G401.6 (cell line): ENCODE measurements around the gene DPYSL4.
"Not testable (repeated sequence)": the region's sequence is repeated elsewhere in the genome, so short reads cannot be mapped to it uniquely, and the experiment has no call there.

ENCODE experiments used
- FAIRE-seq: peaks from 2 replicates; lab custom pipeline; 2012; peaks lifted over from hg19 to GRCh38; lab: Jason Lieb, UNC

Gene DPYSL4

DNA sequence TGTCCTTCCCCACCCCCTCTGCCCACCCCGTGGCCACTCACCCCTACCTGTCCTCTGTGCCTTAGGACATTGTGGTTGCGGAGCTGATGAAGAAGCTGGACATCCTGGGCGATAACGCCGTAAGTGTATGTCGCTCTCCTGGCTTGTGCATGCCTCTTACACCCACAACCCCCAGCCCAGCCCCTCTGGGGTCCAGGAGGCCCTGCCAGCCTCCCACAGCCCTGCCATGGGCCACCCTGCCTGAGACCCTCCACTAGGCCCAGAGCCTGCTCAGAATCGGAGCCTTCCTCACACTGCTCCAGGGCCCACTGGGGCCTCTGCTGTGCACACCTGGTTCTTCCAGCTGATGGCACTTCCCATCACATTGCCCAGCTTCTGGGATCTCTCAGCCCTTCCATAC lies 36.8 kb upstream of the DPYSL4 start:
- FAIRE-seq, result no peak

DNA sequence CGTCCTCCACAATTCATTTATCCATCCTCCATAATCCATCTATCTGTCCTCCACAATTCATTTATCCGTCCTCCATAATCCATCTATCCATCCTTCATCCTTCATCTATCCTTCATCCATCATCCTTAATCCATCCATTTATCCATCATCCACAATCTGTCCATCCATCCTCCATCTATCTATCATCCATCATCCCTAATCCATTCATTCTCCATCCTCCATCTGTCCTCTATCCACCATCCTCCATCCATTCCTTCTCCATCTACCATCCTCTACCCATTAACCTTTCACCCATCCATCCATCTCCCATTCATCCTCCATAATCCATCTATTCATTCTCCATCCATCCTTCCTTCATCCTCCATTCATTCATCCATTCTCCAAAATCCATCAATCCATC lies 36.0 kb upstream of the DPYSL4 start:
- no peak for FAIRE-seq

- no peak for FAIRE-seq
Observed at GRCh38 chr10:132151286-132151950, 35.3 kb upstream of the DPYSL4 start.

DNA sequence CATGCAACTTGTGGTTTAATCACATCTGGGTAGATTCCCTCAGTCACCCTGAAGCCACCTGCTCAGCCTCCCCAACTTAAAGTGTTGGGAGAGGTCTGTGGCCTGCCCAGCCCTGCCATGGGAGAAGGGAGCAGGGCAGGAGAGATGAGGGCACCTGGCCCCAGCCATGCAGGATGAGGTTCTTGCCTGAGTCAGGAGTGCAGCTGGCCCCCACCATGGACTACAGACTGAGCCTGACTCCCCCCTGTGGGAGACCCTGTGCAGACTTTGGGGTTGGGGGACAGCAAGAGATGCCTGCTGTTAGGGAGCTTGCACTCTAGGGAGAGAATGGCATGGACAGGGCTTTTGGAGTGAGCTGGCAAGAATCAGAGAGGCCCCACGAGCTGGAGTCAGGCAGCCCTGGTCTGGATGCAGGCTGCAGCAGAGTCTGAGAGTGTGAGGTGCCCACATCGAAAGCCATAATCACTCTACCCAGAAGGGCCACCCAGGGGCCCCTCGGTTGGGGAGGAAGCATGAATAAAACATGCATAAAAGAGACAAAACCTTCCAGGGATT lies 34.7 kb upstream of the DPYSL4 start:
- FAIRE-seq, result no peak

DNA sequence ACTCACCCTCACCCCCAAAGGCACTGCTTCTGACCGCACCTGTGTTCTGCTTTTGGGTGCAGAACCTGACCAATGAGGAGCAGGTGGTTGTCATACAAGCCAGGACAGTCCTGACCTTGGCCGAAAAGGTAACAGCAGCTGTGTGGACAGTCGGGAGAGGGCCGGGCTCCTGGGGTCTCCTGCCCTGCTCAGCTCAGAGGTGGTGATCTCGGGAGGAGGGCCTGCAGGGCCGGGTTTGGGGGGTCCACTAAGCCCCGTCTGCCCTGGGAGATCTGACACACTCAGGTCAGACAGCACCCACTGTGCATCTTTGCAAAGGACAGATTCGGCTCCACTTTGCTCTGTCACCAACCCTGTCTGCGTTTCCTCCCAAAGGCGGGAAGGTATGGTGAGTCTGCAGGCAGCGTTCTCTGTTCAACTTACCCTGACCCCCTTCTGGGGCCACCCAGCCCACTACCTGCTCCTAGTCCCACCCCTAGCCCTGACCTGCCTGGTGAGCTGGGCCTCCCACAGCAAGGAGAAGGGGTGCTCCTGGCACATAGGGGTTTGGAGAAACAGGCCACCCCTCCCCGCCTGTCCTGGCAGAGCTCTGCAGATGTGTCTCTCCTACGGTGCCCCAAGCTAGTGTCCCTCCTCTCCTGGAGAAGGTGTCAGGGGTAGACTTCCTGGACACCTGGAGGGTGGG lies 33.7 kb upstream of the DPYSL4 start:
- FAIRE-seq, result no peak

DNA sequence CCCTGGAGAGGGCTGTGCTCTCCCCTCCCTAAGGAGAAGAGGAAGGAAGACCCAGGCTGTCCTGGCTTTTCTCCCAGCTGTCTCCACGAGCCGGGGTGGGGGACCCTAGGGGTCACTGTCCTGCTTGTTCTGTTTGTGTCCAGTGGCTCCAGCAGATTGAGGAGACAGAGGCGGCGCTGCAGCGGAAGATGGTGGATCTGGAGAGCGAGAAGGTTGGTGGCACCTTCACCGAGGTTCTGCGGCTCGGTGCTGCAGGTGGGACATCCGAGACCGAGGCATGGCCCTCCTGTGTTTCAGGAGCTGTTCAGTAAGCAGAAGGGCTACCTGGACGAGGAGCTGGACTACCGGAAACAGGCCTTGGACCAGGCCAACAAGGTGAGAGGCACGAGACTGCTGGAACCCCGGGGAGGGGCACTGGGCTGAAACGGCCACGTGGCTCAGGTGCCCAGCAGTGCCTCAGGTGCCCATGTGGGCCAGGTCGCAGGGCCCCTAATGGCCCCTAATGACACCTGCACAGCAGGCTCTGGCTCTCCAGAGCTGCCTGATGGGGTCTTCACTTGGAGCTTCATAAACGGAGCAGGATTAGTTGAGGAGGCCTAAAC lies 33.0 kb upstream of the DPYSL4 start:
- FAIRE-seq, result no peak

GRCh38 chr10:132154440-132154839 lies 32.3 kb upstream of the DPYSL4 start:
- FAIRE-seq, result no peak

- FAIRE-seq, result no peak
Observed at GRCh38 chr10:132154931-132155330, 31.8 kb upstream of the DPYSL4 start.

DNA sequence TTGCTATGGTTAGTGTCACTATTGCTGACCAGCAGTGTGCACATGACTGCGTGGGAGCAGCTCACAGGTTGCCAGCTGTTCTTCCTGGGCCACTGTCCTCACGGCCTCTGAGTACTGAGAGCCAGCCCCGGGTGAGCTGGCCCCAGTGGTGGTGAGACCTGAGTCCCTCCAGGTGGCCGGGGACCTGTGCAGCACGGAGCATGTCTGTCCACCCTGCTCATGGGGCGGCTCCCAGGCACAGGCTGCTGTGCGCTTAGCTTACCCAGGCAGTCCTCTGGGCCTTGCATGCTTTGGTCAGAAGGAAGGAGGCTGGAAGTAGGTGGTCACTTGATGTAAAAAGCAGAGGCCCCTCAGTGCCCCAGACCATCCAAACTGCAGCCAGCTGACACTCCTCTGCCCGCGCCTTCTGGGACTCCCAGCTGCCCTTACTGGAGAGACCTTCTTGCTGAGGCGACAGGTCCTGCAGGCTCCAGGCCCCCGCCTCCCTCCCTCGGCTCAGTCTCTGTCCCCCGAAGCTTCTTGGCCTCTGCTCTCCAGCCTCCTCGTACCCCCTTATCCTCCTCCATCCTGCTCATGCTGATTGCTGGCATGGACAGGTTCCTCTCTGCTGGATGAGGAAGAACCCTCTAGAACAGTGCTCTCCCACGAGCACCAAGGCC lies 30.9 kb upstream of the DPYSL4 start:
- FAIRE-seq, result no peak

DNA sequence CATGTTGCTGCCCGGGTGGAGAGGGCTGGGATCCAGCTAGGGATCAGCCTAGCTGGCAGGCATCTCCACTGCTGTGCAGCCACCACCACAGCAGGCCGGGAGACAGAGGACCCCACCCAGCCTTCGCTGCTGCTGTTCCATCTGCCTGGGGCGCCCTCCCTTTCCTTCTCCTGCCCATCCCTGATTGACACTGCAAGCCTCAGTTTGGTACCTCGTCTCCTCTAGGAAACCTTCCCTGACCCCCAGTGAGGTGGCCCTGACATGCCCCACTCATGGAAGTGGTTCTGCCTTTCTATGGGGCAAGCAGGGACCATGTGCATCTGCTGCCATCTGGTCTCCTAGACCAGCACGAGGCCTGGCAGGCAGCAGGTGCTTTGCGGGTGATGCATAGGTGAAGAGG lies 30.4 kb upstream of the DPYSL4 start:
- FAIRE-seq, result no peak

DNA sequence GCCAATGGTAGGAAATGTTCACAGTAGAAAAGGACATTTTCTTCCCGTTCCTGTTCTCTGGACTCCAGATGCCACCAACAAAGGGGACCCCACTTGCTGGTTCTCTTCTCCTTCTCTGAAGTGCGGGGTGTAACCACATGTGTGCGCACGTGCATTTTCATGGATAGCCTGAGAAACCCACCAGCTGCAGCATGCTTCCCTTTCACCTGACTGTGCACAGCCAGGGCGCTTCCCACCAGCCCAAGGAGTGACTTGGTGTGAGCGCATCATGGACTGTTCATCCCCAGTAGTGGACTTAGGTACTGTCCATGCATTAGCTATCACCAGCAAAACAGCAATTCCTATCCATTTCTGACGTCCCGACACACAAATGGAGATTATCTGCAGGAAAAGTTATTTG lies 29.6 kb upstream of the DPYSL4 start:
- no peak for FAIRE-seq

DNA sequence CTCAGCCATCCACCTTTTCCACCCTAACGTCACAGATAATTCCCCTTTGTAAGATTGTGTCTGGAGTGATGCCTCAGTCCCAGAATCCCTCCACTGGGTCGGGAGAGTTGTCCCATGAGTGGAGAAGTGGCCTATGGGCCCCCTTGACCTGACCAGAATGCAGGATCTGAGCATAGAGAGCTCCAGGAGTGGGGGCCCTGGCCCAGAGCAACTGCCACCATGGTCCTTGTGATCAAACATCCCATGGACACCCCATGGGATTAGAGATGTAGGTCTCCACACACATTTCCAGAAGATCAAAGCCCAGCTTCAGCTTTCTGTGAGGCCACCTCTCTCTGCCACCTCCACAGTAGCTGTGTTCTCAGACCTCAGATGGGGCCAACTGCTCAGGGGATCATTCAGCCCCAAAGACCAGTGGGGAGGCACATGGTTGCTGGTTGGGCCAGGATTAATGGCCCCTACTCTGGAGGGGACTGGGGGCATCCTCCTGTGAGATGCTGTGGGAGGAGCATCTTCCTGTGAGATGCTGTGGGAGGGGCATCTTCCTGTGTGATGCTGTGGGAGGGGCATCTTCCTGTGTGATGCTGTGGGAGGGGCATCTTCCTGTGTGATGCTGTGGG lies 28.5 kb upstream of the DPYSL4 start:
- FAIRE-seq, result no peak

DNA sequence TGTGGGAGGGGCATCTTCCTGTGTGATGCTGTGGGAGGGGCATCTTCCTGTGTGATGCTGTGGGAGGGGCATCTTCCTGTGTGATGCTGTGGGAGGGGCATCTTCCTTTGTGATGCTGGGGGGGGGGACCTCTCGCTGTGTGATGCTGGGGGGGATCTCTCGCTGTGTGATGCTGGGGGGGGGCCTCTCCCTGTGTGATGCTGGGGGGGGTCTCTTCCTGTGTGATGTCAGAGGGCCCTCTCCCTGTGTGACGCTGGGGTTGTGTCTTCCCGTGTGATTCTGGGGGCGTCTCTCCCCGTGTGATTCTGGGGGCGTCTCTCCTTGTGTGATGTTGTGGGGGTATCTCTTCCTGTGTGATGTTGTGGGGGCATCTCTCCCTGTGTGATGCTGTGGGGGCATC lies 27.9 kb upstream of the DPYSL4 start:
- FAIRE-seq, result no peak

GRCh38 chr10:132159302-132160230 lies 27.2 kb upstream of the DPYSL4 start:
- not testable (repeated sequence) for FAIRE-seq

DNA sequence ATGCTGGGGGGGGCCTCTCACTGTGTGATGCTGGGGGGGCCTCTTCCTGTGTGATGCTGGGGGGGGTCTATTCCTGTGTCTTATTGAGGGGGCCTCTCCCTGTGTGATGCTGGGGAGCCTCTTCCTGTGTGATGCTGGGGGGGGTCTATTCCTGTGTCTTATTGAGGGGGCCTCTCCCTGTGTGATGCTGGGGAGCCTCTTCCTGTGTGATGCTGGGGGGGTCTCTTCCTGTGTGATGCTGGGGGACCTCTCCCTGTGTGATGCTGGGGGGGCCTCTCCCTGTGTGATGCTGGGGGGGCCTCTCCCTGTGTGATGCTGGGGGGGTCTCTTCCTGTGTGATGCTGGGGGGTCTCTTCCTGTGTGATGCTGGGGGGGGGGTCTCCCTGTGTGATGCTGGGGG lies 26.5 kb upstream of the DPYSL4 start:
- FAIRE-seq, result not testable (repeated sequence)

GRCh38 chr10:132160834-132161622 lies 25.7 kb upstream of the DPYSL4 start:
- not testable (repeated sequence) for FAIRE-seq

DNA sequence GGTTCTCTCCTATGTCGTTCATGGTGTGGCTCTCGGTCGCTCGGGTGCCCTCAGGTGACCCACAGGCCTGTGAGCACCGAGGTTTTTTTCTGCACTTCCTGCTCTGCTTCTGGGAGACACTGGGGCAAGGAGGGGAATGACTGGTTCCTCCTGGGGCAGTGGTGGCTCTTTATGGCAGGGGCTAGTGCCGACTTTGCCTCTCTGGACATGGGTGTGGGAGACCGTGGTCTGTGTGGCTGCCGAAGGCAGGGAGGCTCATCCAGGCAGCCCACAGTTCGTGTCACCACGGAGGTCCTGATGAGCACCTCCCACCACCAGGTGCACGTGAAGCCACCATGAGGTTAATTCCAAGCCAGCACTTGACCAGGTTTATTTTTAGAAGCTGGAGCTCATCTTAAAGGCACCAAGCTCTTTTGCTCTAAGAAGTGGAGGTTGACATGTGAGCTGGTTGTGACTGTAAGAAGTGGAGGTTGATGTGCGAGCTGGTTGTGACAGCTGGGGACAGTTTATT lies 24.7 kb upstream of the DPYSL4 start:
- FAIRE-seq, result no peak

DNA sequence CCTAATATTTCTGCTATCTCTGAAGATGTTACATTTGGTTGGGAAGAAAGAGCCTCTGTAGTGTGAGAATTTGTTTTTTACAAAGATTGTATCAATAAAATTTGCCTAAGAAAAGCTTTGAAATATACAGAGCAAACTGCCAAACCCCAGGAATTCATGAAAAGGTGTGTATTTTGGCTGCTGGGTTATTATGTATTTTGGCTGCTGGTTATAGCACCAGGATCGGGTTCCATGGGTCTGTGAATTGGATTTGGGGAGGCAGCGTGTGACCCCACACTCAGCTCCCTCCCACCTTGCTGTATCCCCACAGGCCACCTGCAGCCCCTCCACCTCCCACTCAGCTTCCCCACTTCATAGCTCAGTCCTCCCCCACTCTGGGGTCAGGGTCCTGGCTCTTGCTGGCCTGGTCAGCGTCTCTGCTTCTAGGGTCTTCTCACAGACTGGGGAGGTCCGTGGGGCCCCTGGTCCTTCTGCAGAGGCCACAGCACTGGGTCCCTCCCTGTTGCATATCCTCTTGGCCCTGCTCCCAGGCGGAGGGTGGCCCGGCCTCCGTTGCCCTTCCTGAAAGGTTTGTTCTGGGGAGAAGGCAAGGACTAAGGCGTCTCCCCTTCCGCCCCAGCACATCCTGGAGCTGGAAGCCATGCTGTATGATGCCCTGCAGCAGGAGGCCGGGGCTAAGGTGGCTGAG lies 24.0 kb upstream of the DPYSL4 start:
- FAIRE-seq, result no peak

DNA sequence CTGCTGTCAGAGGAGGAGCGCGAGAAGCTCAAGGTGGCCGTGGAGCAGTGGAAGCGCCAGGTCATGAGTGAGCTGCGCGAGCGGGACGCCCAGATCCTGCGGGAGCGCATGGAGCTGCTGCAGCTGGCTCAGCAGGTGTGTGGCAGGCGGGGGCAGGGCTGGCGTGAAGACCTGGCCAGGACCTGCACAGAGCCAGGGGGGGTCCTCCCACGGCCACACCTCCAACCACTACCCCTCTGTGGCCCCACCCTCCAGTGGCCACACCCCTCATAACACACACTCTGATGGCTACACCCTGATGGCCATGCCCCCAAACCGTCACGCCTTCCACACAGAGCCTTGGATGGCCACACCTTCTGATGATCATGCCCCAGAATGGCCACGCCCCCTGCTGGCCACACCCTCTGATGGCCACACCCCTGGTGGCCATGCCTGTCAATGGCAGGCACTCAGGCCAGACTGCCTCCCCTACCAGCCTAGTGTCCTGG lies 23.4 kb upstream of the DPYSL4 start:
- no peak for FAIRE-seq
